Endothelial cell of umbilical vein (primary cell): Measurements from ENCODE around the gene MAGI1. TPM values are rescaled to one million over a fixed set of nuclear protein-coding genes. Genes with fewer than 3 reads are reported as not detected.

Experiments
- BruUV-seq: library from RNA; stranded (reverse); fragments of 400-500 nt; replicated peaks from 2 replicates; lab custom pipeline; 2021; lab: Mats Ljungman, UMichigan
- CTCF ChIA-PET: fragments of 300-600, 350-600 bp; sonication (Branson Sonifier 250); formaldehyde crosslinking; loops from one replicate; lab custom pipeline; 2021; ENCODE audit warnings: antibody characterized with exemption, inconsistent platforms; lab: Charles Lee
- POLR2A ChIA-PET: fragments of 300-600, 350-600 bp; sonication (Branson Sonifier 250); formaldehyde crosslinking; loops from one replicate; lab custom pipeline; 2021; ENCODE audit warnings: antibody characterized with exemption, inconsistent platforms; lab: Charles Lee
- DNase-seq: peaks from one replicate; pipeline ENCODE4 v3.0.0-alpha.2; 2011; ENCODE audit warnings: low read depth, low spot score
- FAIRE-seq: peaks from 2 replicates; lab custom pipeline; 2011; peaks lifted over from hg19 to GRCh38; lab: Jason Lieb, UNC
- H2AFZ ChIP-seq: 2 replicates; pipeline ENCODE4 v1.6.0; 2012; ENCODE audit warnings: low read depth, low read length, control low read depth, inconsistent platforms
- H3K27ac ChIP-seq: 2 replicates; pipeline ENCODE4 v1.5.1; 2011; ENCODE audit warnings: low read depth, mild to moderate bottlenecking, control low read depth, low read length, moderate library complexity; ENCODE audit not compliant: insufficient read depth
- H3K27me3 ChIP-seq, 2 experiments: 2 replicates each; pipeline versions ENCODE4 v1.6.0 to v1.6.1; 2011; ENCODE audit warnings: low read length in 2 of 2, mixed read lengths in 1 of 2; ENCODE audit not compliant: control insufficient read depth in 2 of 2, insufficient read depth in 2 of 2
- H3K36me3 ChIP-seq, 2 experiments: 2 replicates in 1 of 2; 3 replicates in 1 of 2; pipeline ENCODE4 v1.5.1; 2011; ENCODE audit warnings: low read length in 2 of 2, mild to moderate bottlenecking in 1 of 2, moderate library complexity in 1 of 2; ENCODE audit not compliant: control insufficient read depth in 2 of 2, insufficient read depth in 2 of 2; ENCODE audit errors: extremely low read depth in 1 of 2
- H3K4me1 ChIP-seq: 3 replicates; pipeline ENCODE4 v1.5.1; 2011; ENCODE audit warnings: mild to moderate bottlenecking, low read length; ENCODE audit not compliant: control insufficient read depth, insufficient read depth; ENCODE audit errors: extremely low read depth
- H3K4me2 ChIP-seq: 2 replicates; pipeline ENCODE4 v1.6.1; 2011; ENCODE audit warnings: low read length, control low read depth, mixed read lengths; ENCODE audit not compliant: insufficient read depth
- H3K4me3 ChIP-seq, 3 experiments: fragments of 200-600 bp in 1 of 3; sonication (generic), shearing (Covaris generic) in 1 of 3; replicated peaks in 1 of 3; 2 replicates each; pipeline ENCODE4 v1.5.1; 2011 to 2016; ENCODE audit warnings: control low read depth in 3 of 3, low read length in 3 of 3, mild to moderate bottlenecking in 2 of 3, inconsistent platforms in 1 of 3, low read depth in 1 of 3, moderate library complexity in 1 of 3; ENCODE audit not compliant: insufficient read depth in 1 of 3
- H3K79me2 ChIP-seq: 2 replicates; pipeline ENCODE4 v1.6.0; 2012; ENCODE audit warnings: low read length, inconsistent platforms; ENCODE audit not compliant: control insufficient read depth, insufficient read depth
- H3K9ac ChIP-seq: replicated peaks from 2 replicates; pipeline ENCODE3; 2011; ENCODE audit warnings: low read length, control low read depth; ENCODE audit not compliant: insufficient read depth; ENCODE audit errors: extremely low read depth
- H3K9me1 ChIP-seq: replicated peaks from 3 replicates; pipeline ENCODE4 v1.6.0; 2011; ENCODE audit warnings: mild to moderate bottlenecking, low read length; ENCODE audit not compliant: control insufficient read depth, insufficient read depth; ENCODE audit errors: extremely low read depth
- H3K9me3 ChIP-seq: replicated peaks from 2 replicates; pipeline ENCODE4 v1.5.1; 2012; ENCODE audit warnings: low read length, inconsistent platforms; ENCODE audit not compliant: control insufficient read depth, insufficient read depth
- H4K20me1 ChIP-seq: replicated peaks from 2 replicates; pipeline ENCODE3; 2011; ENCODE audit warnings: mild to moderate bottlenecking, low read length; ENCODE audit not compliant: control insufficient read depth, insufficient read depth; ENCODE audit errors: extremely low read depth
- EZH2 ChIP-seq: IDR thresholded peaks from 2 replicates; pipeline ENCODE4 v1.6.1; 2012; ENCODE audit warnings: borderline replicate concordance, low read depth, mild to moderate bottlenecking, moderate library complexity, low read length, inconsistent platforms; ENCODE audit not compliant: severe bottlenecking
- FOS ChIP-seq: IDR thresholded peaks from 2 replicates; pipeline ENCODE4 v1.6.1; 2011; ENCODE audit warnings: mild to moderate bottlenecking, low read length, moderate library complexity, borderline replicate concordance; ENCODE audit not compliant: insufficient read depth
- GATA2 ChIP-seq: IDR thresholded peaks from 2 replicates; pipeline ENCODE4 v1.7.0; 2011; ENCODE audit warnings: low read depth, mild to moderate bottlenecking, moderate library complexity, mixed read lengths, low read length; ENCODE audit not compliant: insufficient read length, insufficient read depth
- JUN ChIP-seq: IDR thresholded peaks from 2 replicates; pipeline ENCODE4 v1.6.1; 2011; ENCODE audit warnings: borderline replicate concordance, low read depth; ENCODE audit not compliant: insufficient read length, insufficient read depth
- MYC ChIP-seq: IDR thresholded peaks from one replicate; pipeline ENCODE4 v1.6.1; 2011; ENCODE audit warnings: mild to moderate bottlenecking, low read depth, low read length
- POLR2A ChIP-seq: IDR thresholded peaks from 2 replicates; pipeline ENCODE4 v1.6.1; 2012; ENCODE audit warnings: low read depth, mild to moderate bottlenecking, control low read depth, low read length
- POLR2AphosphoS5 ChIP-seq: IDR thresholded peaks from 2 replicates; pipeline ENCODE4 v1.6.1; 2012; ENCODE audit warnings: low read depth, mild to moderate bottlenecking, control low read depth, low read length, moderate library complexity; ENCODE audit not compliant: insufficient read depth
- dilution Hi-C: fragments of 300-500 bp; cut with MboI; formaldehyde crosslinking; loops from one replicate; pipeline ENCODE4 v1.15.0; 2019; ENCODE audit warnings: low sequenced_read_pairs; ENCODE audit not compliant: extremely low pct_ligation_motif_present
- intact Hi-C: fragments of 100-400 bp; cut with micrococcal nuclease; formaldehyde crosslinking; loops from one replicate; pipeline ENCODE4 v1.10.0; 2022
- polyA plus RNA-seq, 4 experiments: library from polyadenylated mRNA; depleted of rRNA in 3 of 4; stranded (reverse) in 3 of 4; unstranded in 1 of 4; fragments of >200 nt; gene quantifications; 2 replicates each; pipeline versions ENCODE4 v1.2.1 to v1.2.3, GENCODE V29; 2011 to 2012; ENCODE audit warnings: missing spikeins in 1 of 4
- total RNA-seq: library from RNA; stranded (reverse); gene quantifications from 2 replicates; pipeline ENCODE4 v1.2.3, GENCODE V29; 2021
- TF ChIP-seq, protein P1 (sequence below), 2 donors: IDR thresholded peaks; 1 replicate in 1 of 2; 2 replicates in 1 of 2; pipeline ENCODE4 v1.5.1; 2011; ENCODE audit warnings: low read length in 2 of 2, mild to moderate bottlenecking in 2 of 2, moderate library complexity in 2 of 2, control low read depth in 1 of 2, inconsistent platforms in 1 of 2, low read depth in 1 of 2; ENCODE audit not compliant: insufficient read depth in 1 of 2; ENCODE audit errors: extremely low read depth in 1 of 2
- TF ChIP-seq, protein P2 (sequence below): IDR thresholded peaks from 2 replicates; pipeline ENCODE4 v1.6.1; 2011; ENCODE audit not compliant: insufficient read depth, insufficient read length

The MAGI1 gene
- total and polyA plus RNA-seq, 2 donors (not counting 3 experiments of a cell fraction or from before 2014, with no cell fraction given), result 10.1 to 47.9 TPM

DNA sequence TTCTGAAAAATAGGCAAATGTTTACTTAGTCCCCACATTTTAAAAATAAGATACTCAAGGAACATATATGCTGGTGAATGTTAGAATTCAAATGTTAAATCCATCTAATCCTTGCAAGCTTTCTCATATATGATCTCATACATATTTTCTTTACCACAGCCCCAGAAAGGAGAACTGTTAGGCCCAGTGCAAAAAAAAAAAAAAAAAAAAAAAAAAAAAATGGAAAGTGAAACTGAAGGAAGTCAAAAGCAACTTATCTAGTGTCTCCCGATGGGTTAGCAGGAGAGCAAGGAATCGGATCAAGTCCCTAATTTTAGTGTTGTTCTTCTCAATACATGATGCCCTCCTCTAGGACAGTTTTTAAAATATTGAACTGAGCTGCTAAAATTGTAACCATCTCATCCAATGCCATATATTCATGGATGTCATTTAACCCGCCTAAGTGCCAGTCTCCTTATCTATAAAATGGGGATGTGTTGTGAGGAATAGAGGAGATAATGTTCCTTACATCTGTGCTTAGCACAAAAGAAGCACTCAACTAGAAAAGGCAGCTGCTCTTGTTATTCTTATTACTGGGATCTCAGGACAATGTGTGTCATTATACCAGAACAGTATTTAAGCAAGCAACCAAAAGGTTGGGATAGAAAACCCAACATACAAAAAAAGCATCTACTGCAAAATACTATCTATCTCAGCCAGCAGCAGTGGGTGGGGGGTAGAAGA is 279.7 kb downstream of the MAGI1 start:
- no peak overlapping the region for H3K4me2 ChIP-seq
- POLR2A ChIA-PET, result no interaction called here
- H3K4me3 ChIP-seq, result no peak overlapping the region
- CTCF ChIA-PET, result interaction anchor here (1.5 kb wide), 1 partner anchor 10 kb away, joined by 4 read pairs; no protein-coding TSS in a partner anchor
- FAIRE-seq (no peak), DNase-seq (no peak)
- intact Hi-C loops (no loop called here), dilution Hi-C loops (no loop called here)
- no peak for TF ChIP-seq JUN
- no peak for TF ChIP-seq POLR2AphosphoS5
- TF ChIP-seq POLR2A, result no peak
- TF ChIP-seq EZH2, result no peak
- TF ChIP-seq GATA2, result no peak
- TF ChIP-seq FOS, result no peak
- TF ChIP-seq, protein P1, sequence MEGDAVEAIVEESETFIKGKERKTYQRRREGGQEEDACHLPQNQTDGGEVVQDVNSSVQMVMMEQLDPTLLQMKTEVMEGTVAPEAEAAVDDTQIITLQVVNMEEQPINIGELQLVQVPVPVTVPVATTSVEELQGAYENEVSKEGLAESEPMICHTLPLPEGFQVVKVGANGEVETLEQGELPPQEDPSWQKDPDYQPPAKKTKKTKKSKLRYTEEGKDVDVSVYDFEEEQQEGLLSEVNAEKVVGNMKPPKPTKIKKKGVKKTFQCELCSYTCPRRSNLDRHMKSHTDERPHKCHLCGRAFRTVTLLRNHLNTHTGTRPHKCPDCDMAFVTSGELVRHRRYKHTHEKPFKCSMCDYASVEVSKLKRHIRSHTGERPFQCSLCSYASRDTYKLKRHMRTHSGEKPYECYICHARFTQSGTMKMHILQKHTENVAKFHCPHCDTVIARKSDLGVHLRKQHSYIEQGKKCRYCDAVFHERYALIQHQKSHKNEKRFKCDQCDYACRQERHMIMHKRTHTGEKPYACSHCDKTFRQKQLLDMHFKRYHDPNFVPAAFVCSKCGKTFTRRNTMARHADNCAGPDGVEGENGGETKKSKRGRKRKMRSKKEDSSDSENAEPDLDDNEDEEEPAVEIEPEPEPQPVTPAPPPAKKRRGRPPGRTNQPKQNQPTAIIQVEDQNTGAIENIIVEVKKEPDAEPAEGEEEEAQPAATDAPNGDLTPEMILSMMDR (IDR thresholded peaks at IDR 0.05; ENCODE audit: extremely low read depth in 1 of 2, insufficient read depth in 1 of 2, low read depth in 1 of 2, low read length in 2 of 2), result no peak
- no peak for TF ChIP-seq MYC
- TF ChIP-seq, protein P2, sequence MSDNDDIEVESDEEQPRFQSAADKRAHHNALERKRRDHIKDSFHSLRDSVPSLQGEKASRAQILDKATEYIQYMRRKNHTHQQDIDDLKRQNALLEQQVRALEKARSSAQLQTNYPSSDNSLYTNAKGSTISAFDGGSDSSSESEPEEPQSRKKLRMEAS, result no peak
- H3K27me3 ChIP-seq, result no peaks in the 10 kb centered on the region
- H3K9ac ChIP-seq, result no peak overlapping the region
- H2AFZ ChIP-seq, result no peak overlapping the region
- no peaks in the 10 kb centered on the region for H3K9me1 ChIP-seq
- no peaks in the 10 kb centered on the region for H3K79me2 ChIP-seq
- H3K36me3 ChIP-seq, result no peaks in the 10 kb centered on the region
- H3K4me1 ChIP-seq, result no peaks in the 10 kb centered on the region
- no peak overlapping the region for H3K27ac ChIP-seq
- no TSS peak for BruUV-seq
- H4K20me1 ChIP-seq, result peaks cover 2% of the 10 kb centered on the region
- H3K9me3 ChIP-seq, result no peaks in the 10 kb centered on the region
